Fibroblast of mammary gland (primary cell): ENCODE data around the gene TXNL4B.

Source experiments
- DNase-seq: peaks from one replicate; pipeline ENCODE4 v3.0.0-alpha.2; 2010; ENCODE audit warnings: low read depth
- H3K4me3 ChIP-seq: 2 replicates; pipeline ENCODE4 v1.5.1; 2011; ENCODE audit warnings: low read depth, mild to moderate bottlenecking, low read length, moderate library complexity; ENCODE audit not compliant: control insufficient read depth
- TF ChIP-seq, protein P1 (sequence below): conservative IDR thresholded peaks from 2 replicates; pipeline ENCODE4 v1.5.1; 2011; ENCODE audit warnings: low read depth, low read length, inconsistent platforms; ENCODE audit not compliant: control insufficient read depth, insufficient read depth

The TXNL4B gene

DNA sequence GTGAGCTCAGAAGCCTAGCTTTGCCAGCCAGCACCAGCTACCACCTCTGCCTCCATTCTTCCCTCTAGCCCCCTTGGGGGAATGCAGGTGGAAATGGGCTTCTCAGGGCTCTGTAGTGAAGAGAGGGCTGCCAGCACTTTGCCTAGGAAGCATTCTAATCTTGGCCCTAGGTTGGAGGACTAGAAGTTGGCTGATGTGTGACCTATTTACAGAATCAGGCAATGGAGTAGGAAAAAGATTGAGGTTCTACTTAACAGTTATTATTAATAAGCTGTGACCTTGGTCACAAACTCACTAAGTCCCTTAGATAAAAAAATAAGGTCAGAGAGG, 20.2 kb upstream of the TXNL4B start:
- TF ChIP-seq, protein P1, sequence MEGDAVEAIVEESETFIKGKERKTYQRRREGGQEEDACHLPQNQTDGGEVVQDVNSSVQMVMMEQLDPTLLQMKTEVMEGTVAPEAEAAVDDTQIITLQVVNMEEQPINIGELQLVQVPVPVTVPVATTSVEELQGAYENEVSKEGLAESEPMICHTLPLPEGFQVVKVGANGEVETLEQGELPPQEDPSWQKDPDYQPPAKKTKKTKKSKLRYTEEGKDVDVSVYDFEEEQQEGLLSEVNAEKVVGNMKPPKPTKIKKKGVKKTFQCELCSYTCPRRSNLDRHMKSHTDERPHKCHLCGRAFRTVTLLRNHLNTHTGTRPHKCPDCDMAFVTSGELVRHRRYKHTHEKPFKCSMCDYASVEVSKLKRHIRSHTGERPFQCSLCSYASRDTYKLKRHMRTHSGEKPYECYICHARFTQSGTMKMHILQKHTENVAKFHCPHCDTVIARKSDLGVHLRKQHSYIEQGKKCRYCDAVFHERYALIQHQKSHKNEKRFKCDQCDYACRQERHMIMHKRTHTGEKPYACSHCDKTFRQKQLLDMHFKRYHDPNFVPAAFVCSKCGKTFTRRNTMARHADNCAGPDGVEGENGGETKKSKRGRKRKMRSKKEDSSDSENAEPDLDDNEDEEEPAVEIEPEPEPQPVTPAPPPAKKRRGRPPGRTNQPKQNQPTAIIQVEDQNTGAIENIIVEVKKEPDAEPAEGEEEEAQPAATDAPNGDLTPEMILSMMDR, result no peak
- no peak for DNase-seq
- no peak overlapping the region for H3K4me3 ChIP-seq

GRCh38 chr16:72112906-72113615, 19.6 kb upstream of the TXNL4B start:
- TF ChIP-seq, protein P1, result no peak
- no peak overlapping the region for H3K4me3 ChIP-seq
- no peak for DNase-seq

DNA sequence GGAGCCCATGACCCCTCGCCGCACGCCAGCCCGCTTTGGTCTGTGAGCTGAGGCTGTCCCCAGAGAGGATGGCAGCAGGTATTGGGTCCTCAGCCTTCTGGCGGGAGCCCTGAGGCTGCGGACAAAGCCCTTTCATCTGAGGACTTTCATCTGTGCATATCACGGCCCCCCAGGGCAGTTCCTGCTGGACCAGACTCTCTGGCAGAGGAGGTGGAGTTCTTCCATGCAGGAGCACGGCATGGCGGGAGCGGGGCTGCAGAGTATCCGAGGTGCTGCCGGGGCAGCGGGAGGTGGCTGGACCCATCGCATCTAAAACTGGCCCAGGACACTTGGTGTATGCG, 19.0 kb upstream of the TXNL4B start:
- DNase-seq, result no peak
- H3K4me3 ChIP-seq, result no peak overlapping the region
- TF ChIP-seq, protein P1, result no peak

DNA sequence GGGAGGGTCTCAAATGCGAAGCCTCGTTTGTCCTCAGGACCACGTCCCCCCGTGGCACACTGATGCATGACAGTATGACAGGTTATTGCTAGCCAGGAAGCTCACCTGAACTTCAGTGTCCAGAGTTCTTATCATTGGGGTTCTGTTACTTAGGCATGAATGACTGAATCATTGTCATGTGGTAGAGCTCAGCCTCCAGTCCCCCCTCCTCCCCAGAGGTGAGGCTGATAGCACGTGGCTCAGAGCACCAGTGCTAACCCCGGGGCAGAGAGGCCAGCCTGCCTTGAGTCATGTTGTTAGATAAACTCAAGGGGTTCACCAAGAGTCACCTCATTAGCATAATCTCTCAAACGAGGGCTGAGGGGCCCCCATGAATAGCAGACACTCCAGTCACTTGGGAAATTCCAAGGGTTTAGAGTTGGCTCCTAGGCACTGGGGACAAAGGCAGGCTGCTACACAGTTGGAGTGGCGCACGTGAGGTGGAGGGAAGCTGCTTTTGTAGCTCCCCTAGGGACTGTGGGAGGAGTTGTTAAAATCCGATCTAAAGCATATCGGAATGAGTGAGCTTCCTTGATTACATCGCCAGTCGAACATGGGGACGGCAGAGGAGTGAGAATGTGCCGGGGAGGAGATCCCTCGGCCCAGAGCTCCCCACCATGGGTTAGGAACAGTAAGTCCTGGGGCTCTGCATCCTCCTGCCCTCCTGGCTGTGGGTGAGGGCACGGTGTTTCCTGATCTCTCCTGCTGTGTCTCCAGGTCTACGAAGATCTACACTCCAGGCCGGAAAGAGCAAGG, 18.4 kb upstream of the TXNL4B start:
- DNase-seq, result no peak
- TF ChIP-seq, protein P1, result no peak
- no peak overlapping the region for H3K4me3 ChIP-seq

GRCh38 chr16:72110662-72111615, 17.5 kb upstream of the TXNL4B start:
- no peak for DNase-seq
- TF ChIP-seq, protein P1, result no peak
- H3K4me3 ChIP-seq, result no peak overlapping the region

- TF ChIP-seq, protein P1, result no peak
- no peak for DNase-seq
- no peak overlapping the region for H3K4me3 ChIP-seq
These were observed 16.6 kb upstream of the TXNL4B start for GRCh38 chr16:72109966-72110530.
